GM12801 (cell line): ENCODE results near the gene SNX8.

Experiments
- CTCF ChIP-seq: IDR thresholded peaks from one replicate; pipeline ENCODE4 v1.5.1; 2011; ENCODE audit warnings: control low read depth; ENCODE audit not compliant: insufficient read length; ENCODE audit errors: extremely low read depth

Gene SNX8

GRCh38 chr7:2217716-2218443, 96.4 kb downstream of the SNX8 start:
- TF ChIP-seq CTCF, result no peak

- no peak for TF ChIP-seq CTCF
Observed at GRCh38 chr7:2217206-2217605, 97.0 kb downstream of the SNX8 start.

GRCh38 chr7:2215851-2216250, 98.4 kb downstream of the SNX8 start:
- TF ChIP-seq CTCF, result no peak

GRCh38 chr7:2214636-2215035, 99.6 kb downstream of the SNX8 start:
- no peak for TF ChIP-seq CTCF

- TF ChIP-seq CTCF, result no peak
Observed at GRCh38 chr7:2213551-2214215, 100.6 kb downstream of the SNX8 start.

GRCh38 chr7:2212906-2213305, 101.3 kb downstream of the SNX8 start:
- no peak for TF ChIP-seq CTCF

GRCh38 chr7:2211926-2212325, 102.3 kb downstream of the SNX8 start:
- TF ChIP-seq CTCF, result no peak
